ENCODE data around the gene RPN2. TPM values are rescaled to one million over a fixed set of nuclear protein-coding genes. Genes with fewer than 3 reads are reported as not detected.

RPN2 gene
- total RNA-seq, 1 experiment from 2014 or later: 220 TPM

DNA sequence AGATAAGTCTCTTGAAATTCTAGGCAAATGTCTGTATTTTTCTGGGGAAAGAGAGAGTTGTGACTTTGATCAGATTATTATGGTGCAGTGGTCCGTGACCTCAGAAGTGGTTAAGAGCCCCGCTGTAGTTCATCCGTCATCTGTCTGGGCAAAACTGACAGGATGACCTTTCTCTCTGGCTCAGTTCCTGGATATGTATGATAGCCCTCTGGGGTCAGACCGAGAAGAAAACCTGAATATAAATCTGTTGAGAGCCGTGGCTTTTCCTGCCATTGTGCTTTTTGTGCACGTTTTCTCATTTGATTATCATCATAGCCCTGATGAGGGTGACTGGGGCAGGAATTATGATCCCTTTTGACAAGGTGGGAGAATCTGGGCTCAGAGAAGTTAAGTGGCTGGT lies 55.9 kb downstream of the RPN2 start:
- no peaks in the 10 kb centered on the region for H3K79me2 ChIP-seq (ENCODE audit: insufficient read depth, low read length)
- H3K4me3 ChIP-seq (replicated peaks in 1 of 2; ENCODE audit: low read depth in 1 of 2, low read length in 2 of 2): no peak overlapping the region
- peaks cover 67 to 75% of the 10 kb centered on the region in 2 experiments for H3K36me3 ChIP-seq (ENCODE audit: control insufficient read depth in 1 of 2, insufficient read depth in 2 of 2, low read length in 2 of 2)
- ChIA-PET RAD21 (ENCODE audit: low non-redundant PET in 1 of 2, low total read pairs in 2 of 2, uncharacterized antibody in 2 of 2, unreplicated experiment in 2 of 2) (no interaction called here), CTCF (no interaction called here), POLR2A (no interaction called here)
- no peaks in the 10 kb centered on the region for H3K4me1 ChIP-seq (ENCODE audit: control insufficient read depth in 1 of 2, insufficient read depth in 2 of 2, low read length in 2 of 2)
- no peaks in the 10 kb centered on the region for H3K27me3 ChIP-seq (ENCODE audit: insufficient read depth, low read length)
- no peak overlapping the region for H3K27ac ChIP-seq (ENCODE audit: low read depth, low read length)
- H2AFZ ChIP-seq (ENCODE audit: low read depth, low read length, poor library complexity, severe bottlenecking): no peak overlapping the region
- TF ChIP-seq YY1 (IDR thresholded peaks at IDR 0.05; ENCODE audit: extremely low read depth, insufficient replicate concordance, low read depth, low read length): no peak
- intact Hi-C loops (cut with micrococcal nuclease): no loop called here
- H3K9me3 ChIP-seq (ENCODE audit: control insufficient read depth in 1 of 2, insufficient read depth in 1 of 2, low read depth in 1 of 2, low read length in 2 of 2): no peaks in the 10 kb centered on the region
- ATAC-seq (no peak), DNase-seq (ENCODE audit: low read depth, low spot score) (no peak)
- no peak overlapping the region for H3K9ac ChIP-seq (ENCODE audit: low read length)
- no peaks in the 10 kb centered on the region for H3K9me2 ChIP-seq (ENCODE audit: insufficient read depth)
- H4K20me1 ChIP-seq (ENCODE audit: insufficient read depth): no peaks in the 10 kb centered on the region
- BruUV-seq (replicated peaks): no TSS peak
- H3K4me2 ChIP-seq (ENCODE audit: low read length): no peak overlapping the region

DNA sequence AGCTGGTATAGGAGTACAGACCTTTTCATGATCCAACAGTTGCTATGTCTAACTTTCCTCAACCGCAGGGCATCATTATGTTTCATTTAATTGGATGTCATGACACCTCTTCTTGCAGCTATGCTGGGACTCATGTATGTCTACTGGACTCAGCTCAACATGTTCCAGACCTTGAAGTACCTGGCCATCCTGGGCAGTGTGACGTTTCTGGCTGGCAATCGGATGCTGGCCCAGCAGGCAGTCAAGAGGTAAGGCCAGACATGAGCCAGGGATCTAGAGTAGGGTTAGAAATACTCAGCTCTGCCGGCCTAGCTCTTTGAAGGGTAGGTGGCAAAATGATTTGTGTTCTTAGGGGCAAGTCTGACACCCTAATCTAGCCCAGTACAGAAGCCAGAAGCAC lies 57.3 kb downstream of the RPN2 start:
- Histone ChIP-seq H3K27ac (ENCODE audit: low read depth, low read length) (no peak overlapping the region), H3K9me3 (ENCODE audit: control insufficient read depth in 1 of 2, insufficient read depth in 1 of 2, low read depth in 1 of 2, low read length in 2 of 2) (no peaks in the 10 kb centered on the region), H3K27me3 (ENCODE audit: insufficient read depth, low read length) (no peaks in the 10 kb centered on the region), H3K4me2 (ENCODE audit: low read length) (no peak overlapping the region), H3K36me3 (ENCODE audit: control insufficient read depth in 1 of 2, insufficient read depth in 2 of 2, low read length in 2 of 2) (peaks cover 65 to 76% of the 10 kb centered on the region in 2 experiments), H3K79me2 (ENCODE audit: insufficient read depth, low read length) (no peaks in the 10 kb centered on the region), H2AFZ (ENCODE audit: low read depth, low read length, poor library complexity, severe bottlenecking) (no peak overlapping the region), H3K9ac (ENCODE audit: low read length) (no peak overlapping the region), H3K4me1 (ENCODE audit: control insufficient read depth in 1 of 2, insufficient read depth in 2 of 2, low read length in 2 of 2) (no peaks in the 10 kb centered on the region), H4K20me1 (ENCODE audit: insufficient read depth) (no peaks in the 10 kb centered on the region), H3K9me2 (ENCODE audit: insufficient read depth) (no peaks in the 10 kb centered on the region), H3K4me3 (replicated peaks in 1 of 2; ENCODE audit: low read depth in 1 of 2, low read length in 2 of 2) (no peak overlapping the region)
- DNase-seq (ENCODE audit: low read depth, low spot score) (no peak), ATAC-seq (no peak)
- ChIA-PET POLR2A (no interaction called here), RAD21 (ENCODE audit: low non-redundant PET in 1 of 2, low total read pairs in 2 of 2, uncharacterized antibody in 2 of 2, unreplicated experiment in 2 of 2) (no interaction called here), CTCF (no interaction called here)
- intact Hi-C loops (cut with micrococcal nuclease): no loop called here
- BruUV-seq (replicated peaks): no TSS peak
- TF ChIP-seq ELF1 (IDR thresholded peaks at IDR 0.05; ENCODE audit: borderline replicate concordance, low read depth) (no peak), RAD21 (IDR thresholded peaks at IDR 0.05; ENCODE audit: low read depth) (no peak), JUND (IDR thresholded peaks at IDR 0.05) (no peak), SIN3A (IDR thresholded peaks at IDR 0.05; ENCODE audit: low read depth) (no peak), POLR2AphosphoS5 (IDR thresholded peaks at IDR 0.05; ENCODE audit: low read depth, low read length) (no peak), MAX (IDR thresholded peaks at IDR 0.05) (no peak), SRF (IDR thresholded peaks at IDR 0.05; ENCODE audit: low read depth) (no peak), SP1 (IDR thresholded peaks at IDR 0.05; ENCODE audit: low read depth) (no peak), EZH2phosphoT487 (IDR thresholded peaks at IDR 0.05; ENCODE audit: borderline replicate concordance) (no peak), EZH2 (IDR thresholded peaks at IDR 0.05) (no peak), FOSL1 (IDR thresholded peaks at IDR 0.05; ENCODE audit: low read depth) (no peak), CEBPB (IDR thresholded peaks at IDR 0.05; ENCODE audit: low read depth) (no peak), CBX3 (IDR thresholded peaks at IDR 0.05; ENCODE audit: low read depth) (no peak), ZBTB33 (IDR thresholded peaks at IDR 0.05; ENCODE audit: extremely low read depth, insufficient replicate concordance, low read length) (no peak), TCF7L2 (IDR thresholded peaks at IDR 0.05; ENCODE audit: borderline replicate concordance, extremely low read depth, insufficient read depth, insufficient read length) (no peak)
- TF ChIP-seq, protein P1, sequence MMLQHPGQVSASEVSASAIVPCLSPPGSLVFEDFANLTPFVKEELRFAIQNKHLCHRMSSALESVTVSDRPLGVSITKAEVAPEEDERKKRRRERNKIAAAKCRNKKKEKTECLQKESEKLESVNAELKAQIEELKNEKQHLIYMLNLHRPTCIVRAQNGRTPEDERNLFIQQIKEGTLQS (IDR thresholded peaks at IDR 0.05): no peak
- TF ChIP-seq, protein P2, sequence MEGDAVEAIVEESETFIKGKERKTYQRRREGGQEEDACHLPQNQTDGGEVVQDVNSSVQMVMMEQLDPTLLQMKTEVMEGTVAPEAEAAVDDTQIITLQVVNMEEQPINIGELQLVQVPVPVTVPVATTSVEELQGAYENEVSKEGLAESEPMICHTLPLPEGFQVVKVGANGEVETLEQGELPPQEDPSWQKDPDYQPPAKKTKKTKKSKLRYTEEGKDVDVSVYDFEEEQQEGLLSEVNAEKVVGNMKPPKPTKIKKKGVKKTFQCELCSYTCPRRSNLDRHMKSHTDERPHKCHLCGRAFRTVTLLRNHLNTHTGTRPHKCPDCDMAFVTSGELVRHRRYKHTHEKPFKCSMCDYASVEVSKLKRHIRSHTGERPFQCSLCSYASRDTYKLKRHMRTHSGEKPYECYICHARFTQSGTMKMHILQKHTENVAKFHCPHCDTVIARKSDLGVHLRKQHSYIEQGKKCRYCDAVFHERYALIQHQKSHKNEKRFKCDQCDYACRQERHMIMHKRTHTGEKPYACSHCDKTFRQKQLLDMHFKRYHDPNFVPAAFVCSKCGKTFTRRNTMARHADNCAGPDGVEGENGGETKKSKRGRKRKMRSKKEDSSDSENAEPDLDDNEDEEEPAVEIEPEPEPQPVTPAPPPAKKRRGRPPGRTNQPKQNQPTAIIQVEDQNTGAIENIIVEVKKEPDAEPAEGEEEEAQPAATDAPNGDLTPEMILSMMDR (IDR thresholded peaks at IDR 0.05 in 2 of 3, conservative IDR thresholded peaks at IDR 0.05 in 1 of 3; ENCODE audit: borderline replicate concordance in 1 of 3, insufficient read depth in 1 of 3, low read depth in 2 of 3, low read length in 2 of 3): no peak

All from HCT116 (cell line).